ENCODE data around the gene JAK2. TPM values are rescaled to one million over a fixed set of nuclear protein-coding genes. Genes with fewer than 3 reads are reported as not detected.

The JAK2 gene
- total RNA-seq, 1 experiment from 2014 or later, result 3.3 TPM

DNA sequence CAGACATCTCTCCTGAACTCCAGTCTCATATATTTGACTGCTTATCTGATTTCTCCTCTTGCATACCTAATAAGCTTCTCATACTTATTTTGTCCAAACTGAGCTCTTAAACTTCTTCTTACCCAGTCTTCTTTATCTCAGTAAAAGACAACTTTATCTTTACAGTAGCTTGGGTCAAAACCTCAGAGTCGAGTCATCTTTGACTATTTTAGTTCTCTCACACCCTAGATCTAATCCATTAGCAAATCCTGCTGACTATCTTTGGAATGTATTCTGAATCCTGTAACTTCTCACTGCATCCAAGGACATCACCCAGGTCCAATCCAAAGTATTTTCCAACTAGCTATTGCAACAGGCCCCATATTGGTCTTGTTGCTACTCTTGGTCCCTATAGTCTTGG lies 11.8 kb upstream of the JAK2 start:
- Mint-ChIP-seq H3K27me3 (ENCODE audit: low read depth) (no peaks in the 10 kb centered on the region), H3K4me3 (no peak overlapping the region)

GRCh38 chr9:4973902-4974301 lies 11.2 kb upstream of the JAK2 start:
- TF ChIP-seq PREB (CRISPR knock-in tag; IDR thresholded peaks at IDR 0.05; ENCODE audit: borderline replicate concordance) (no peak), GABPB1 (CRISPR knock-in tag; IDR thresholded peaks at IDR 0.05) (peak; percentile 59; the same call in 1 of the 2 replicates), FOXK1 (CRISPR knock-in tag; IDR thresholded peaks at IDR 0.05) (no peak)
- ChIA-PET CTCF (interaction anchor here (0.7 kb wide), 2 partner anchors 136 to 143 kb away, joined by 3 read pairs; no protein-coding TSS in a partner anchor), POLR2A (no interaction called here)
- Mint-ChIP-seq H3K9me3 (no peaks in the 10 kb centered on the region), H3K27ac (no peak overlapping the region), H3K27me3 (ENCODE audit: low read depth) (no peaks in the 10 kb centered on the region), H3K36me3 (no peaks in the 10 kb centered on the region), H3K4me1 (peaks cover 4% of the 10 kb centered on the region; the same call in 1 of the 2 replicates), H3K4me3 (no peak overlapping the region)
- no peak for ATAC-seq
- DNase-seq (ENCODE audit: low spot score), result no peak

More for the DNA sequence above, 11.8 kb upstream of the JAK2 start:
- POLR2A ChIA-PET, result no interaction called here
- Mint-ChIP-seq H3K36me3 (no peaks in the 10 kb centered on the region), H3K27ac (no peak overlapping the region), H3K9me3 (no peaks in the 10 kb centered on the region), H3K4me1 (peaks cover 4% of the 10 kb centered on the region; the same call in 1 of the 2 replicates)
- ATAC-seq (no peak), DNase-seq (ENCODE audit: low spot score) (no peak)
- CTCF ChIA-PET, result interaction anchor here (0.6 kb wide), 1 partner anchor 637 kb away, joined by 3 read pairs; no protein-coding TSS in a partner anchor
- no peak for TF ChIP-seq NR3C1 (CRISPR knock-in tag; conservative IDR thresholded peaks at IDR 0.05; ENCODE audit: low read depth)
- no peak for TF ChIP-seq JUN (CRISPR knock-in tag; IDR thresholded peaks at IDR 0.05)
- TF ChIP-seq PRRX2 (CRISPR knock-in tag; IDR thresholded peaks at IDR 0.05), result no peak
- no peak for TF ChIP-seq FOXK1 (CRISPR knock-in tag; IDR thresholded peaks at IDR 0.05)

- CTCF ChIA-PET, result interaction anchor here (0.7 kb wide), 1 partner anchor 220 kb away, joined by 3 read pairs; no protein-coding TSS in a partner anchor
Observed at GRCh38 chr9:4979239-4979638, 5.8 kb upstream of the JAK2 start.

More at GRCh38 chr9:4979239-4979638, 5.8 kb upstream of the JAK2 start:
- DNase-seq (ENCODE audit: low spot score) (no peak), ATAC-seq (no peak)
- Mint-ChIP-seq H3K4me3 (no peak overlapping the region), H3K4me1 (peaks cover 8% of the 10 kb centered on the region), H3K27me3 (ENCODE audit: low read depth) (no peaks in the 10 kb centered on the region), H3K36me3 (no peaks in the 10 kb centered on the region), H3K9me3 (no peaks in the 10 kb centered on the region), H3K27ac (no peak overlapping the region)
- no peak for TF ChIP-seq ATF1 (CRISPR knock-in tag; IDR thresholded peaks at IDR 0.05)
- no peak for TF ChIP-seq ZSCAN18 (CRISPR knock-in tag; IDR thresholded peaks at IDR 0.05)
- no peak for TF ChIP-seq ESRRA (CRISPR knock-in tag; IDR thresholded peaks at IDR 0.05; ENCODE audit: borderline replicate concordance)
- TF ChIP-seq, protein P1, sequence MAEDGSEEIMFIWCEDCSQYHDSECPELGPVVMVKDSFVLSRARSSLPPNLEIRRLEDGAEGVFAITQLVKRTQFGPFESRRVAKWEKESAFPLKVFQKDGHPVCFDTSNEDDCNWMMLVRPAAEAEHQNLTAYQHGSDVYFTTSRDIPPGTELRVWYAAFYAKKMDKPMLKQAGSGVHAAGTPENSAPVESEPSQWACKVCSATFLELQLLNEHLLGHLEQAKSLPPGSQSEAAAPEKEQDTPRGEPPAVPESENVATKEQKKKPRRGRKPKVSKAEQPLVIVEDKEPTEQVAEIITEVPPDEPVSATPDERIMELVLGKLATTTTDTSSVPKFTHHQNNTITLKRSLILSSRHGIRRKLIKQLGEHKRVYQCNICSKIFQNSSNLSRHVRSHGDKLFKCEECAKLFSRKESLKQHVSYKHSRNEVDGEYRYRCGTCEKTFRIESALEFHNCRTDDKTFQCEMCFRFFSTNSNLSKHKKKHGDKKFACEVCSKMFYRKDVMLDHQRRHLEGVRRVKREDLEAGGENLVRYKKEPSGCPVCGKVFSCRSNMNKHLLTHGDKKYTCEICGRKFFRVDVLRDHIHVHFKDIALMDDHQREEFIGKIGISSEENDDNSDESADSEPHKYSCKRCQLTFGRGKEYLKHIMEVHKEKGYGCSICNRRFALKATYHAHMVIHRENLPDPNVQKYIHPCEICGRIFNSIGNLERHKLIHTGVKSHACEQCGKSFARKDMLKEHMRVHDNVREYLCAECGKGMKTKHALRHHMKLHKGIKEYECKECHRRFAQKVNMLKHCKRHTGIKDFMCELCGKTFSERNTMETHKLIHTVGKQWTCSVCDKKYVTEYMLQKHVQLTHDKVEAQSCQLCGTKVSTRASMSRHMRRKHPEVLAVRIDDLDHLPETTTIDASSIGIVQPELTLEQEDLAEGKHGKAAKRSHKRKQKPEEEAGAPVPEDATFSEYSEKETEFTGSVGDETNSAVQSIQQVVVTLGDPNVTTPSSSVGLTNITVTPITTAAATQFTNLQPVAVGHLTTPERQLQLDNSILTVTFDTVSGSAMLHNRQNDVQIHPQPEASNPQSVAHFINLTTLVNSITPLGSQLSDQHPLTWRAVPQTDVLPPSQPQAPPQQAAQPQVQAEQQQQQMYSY (CRISPR knock-in tag; IDR thresholded peaks at IDR 0.05), result no peak
- TF ChIP-seq, protein P2, sequence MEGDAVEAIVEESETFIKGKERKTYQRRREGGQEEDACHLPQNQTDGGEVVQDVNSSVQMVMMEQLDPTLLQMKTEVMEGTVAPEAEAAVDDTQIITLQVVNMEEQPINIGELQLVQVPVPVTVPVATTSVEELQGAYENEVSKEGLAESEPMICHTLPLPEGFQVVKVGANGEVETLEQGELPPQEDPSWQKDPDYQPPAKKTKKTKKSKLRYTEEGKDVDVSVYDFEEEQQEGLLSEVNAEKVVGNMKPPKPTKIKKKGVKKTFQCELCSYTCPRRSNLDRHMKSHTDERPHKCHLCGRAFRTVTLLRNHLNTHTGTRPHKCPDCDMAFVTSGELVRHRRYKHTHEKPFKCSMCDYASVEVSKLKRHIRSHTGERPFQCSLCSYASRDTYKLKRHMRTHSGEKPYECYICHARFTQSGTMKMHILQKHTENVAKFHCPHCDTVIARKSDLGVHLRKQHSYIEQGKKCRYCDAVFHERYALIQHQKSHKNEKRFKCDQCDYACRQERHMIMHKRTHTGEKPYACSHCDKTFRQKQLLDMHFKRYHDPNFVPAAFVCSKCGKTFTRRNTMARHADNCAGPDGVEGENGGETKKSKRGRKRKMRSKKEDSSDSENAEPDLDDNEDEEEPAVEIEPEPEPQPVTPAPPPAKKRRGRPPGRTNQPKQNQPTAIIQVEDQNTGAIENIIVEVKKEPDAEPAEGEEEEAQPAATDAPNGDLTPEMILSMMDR (IDR thresholded peaks at IDR 0.05), result no peak
- no peak for TF ChIP-seq ZNF121 (CRISPR knock-in tag; IDR thresholded peaks at IDR 0.05)
- TF ChIP-seq GTF2I (CRISPR knock-in tag; conservative IDR thresholded peaks at IDR 0.05), result no peak
- no peak for TF ChIP-seq ZNF532 (CRISPR knock-in tag; IDR thresholded peaks at IDR 0.05; ENCODE audit: borderline replicate concordance)
- POLR2A ChIA-PET, result no interaction called here
